Measurements from ENCODE around the gene SVEP1.

DNA sequence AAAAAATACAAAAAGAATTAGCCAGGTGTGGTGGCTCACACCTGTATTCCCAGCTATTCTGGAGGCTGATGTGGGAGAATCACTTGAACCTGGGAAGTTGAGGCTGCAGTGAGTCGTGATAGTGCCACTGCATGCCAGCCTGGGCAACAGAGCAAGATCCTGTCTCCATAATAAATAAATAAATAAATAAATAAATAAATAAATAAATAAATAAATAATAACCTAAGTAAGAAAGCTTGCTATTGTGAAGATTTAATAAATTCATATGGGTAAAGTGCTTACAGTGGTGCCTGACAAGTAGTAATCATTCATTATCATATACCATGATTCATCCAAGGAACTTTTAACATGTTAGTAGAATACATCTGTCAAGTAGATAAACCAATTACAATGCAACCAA lies 13.4 kb downstream of the SVEP1 start:
- TF ChIP-seq, protein P1, sequence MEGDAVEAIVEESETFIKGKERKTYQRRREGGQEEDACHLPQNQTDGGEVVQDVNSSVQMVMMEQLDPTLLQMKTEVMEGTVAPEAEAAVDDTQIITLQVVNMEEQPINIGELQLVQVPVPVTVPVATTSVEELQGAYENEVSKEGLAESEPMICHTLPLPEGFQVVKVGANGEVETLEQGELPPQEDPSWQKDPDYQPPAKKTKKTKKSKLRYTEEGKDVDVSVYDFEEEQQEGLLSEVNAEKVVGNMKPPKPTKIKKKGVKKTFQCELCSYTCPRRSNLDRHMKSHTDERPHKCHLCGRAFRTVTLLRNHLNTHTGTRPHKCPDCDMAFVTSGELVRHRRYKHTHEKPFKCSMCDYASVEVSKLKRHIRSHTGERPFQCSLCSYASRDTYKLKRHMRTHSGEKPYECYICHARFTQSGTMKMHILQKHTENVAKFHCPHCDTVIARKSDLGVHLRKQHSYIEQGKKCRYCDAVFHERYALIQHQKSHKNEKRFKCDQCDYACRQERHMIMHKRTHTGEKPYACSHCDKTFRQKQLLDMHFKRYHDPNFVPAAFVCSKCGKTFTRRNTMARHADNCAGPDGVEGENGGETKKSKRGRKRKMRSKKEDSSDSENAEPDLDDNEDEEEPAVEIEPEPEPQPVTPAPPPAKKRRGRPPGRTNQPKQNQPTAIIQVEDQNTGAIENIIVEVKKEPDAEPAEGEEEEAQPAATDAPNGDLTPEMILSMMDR (conservative IDR thresholded peaks at IDR 0.05; ENCODE audit: low read depth in 2 of 2): no peak
- TF ChIP-seq EZH2 (IDR thresholded peaks at IDR 0.05; ENCODE audit: low read depth, unreplicated experiment) (no peak), JUNB (IDR thresholded peaks at IDR 0.05; ENCODE audit: unreplicated experiment) (no peak), CREB1 (CRISPR knock-in tag; IDR thresholded peaks at IDR 0.05; ENCODE audit: low read depth) (no peak), EZH2phosphoT487 (IDR thresholded peaks at IDR 0.05; ENCODE audit: unreplicated experiment) (no peak)
- TF ChIP-seq, protein P2, sequence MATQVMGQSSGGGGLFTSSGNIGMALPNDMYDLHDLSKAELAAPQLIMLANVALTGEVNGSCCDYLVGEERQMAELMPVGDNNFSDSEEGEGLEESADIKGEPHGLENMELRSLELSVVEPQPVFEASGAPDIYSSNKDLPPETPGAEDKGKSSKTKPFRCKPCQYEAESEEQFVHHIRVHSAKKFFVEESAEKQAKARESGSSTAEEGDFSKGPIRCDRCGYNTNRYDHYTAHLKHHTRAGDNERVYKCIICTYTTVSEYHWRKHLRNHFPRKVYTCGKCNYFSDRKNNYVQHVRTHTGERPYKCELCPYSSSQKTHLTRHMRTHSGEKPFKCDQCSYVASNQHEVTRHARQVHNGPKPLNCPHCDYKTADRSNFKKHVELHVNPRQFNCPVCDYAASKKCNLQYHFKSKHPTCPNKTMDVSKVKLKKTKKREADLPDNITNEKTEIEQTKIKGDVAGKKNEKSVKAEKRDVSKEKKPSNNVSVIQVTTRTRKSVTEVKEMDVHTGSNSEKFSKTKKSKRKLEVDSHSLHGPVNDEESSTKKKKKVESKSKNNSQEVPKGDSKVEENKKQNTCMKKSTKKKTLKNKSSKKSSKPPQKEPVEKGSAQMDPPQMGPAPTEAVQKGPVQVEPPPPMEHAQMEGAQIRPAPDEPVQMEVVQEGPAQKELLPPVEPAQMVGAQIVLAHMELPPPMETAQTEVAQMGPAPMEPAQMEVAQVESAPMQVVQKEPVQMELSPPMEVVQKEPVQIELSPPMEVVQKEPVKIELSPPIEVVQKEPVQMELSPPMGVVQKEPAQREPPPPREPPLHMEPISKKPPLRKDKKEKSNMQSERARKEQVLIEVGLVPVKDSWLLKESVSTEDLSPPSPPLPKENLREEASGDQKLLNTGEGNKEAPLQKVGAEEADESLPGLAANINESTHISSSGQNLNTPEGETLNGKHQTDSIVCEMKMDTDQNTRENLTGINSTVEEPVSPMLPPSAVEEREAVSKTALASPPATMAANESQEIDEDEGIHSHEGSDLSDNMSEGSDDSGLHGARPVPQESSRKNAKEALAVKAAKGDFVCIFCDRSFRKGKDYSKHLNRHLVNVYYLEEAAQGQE (IDR thresholded peaks at IDR 0.05; ENCODE audit: unreplicated experiment): no peak
